Measurements from ENCODE around the gene AR.

DNA sequence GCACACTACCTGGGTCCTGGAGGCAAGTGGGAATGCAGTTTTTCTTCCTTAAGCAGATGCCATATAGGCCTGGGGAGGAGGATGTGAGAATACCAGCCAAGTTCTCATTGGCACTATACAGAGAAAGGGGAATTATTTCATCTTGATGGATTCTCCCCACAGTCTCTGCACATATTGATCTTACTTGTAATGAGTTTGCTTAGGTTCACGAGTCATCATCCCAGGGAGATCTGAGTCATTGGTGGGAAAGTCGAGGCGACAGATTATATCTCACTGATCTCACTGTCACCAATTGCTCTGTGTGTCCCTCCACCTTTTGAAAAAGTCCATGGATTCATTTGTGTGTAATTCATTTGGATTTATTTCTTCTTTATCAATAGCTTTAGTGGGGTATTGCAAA is 156.8 kb downstream of the AR start:
- TF ChIP-seq, protein P1, sequence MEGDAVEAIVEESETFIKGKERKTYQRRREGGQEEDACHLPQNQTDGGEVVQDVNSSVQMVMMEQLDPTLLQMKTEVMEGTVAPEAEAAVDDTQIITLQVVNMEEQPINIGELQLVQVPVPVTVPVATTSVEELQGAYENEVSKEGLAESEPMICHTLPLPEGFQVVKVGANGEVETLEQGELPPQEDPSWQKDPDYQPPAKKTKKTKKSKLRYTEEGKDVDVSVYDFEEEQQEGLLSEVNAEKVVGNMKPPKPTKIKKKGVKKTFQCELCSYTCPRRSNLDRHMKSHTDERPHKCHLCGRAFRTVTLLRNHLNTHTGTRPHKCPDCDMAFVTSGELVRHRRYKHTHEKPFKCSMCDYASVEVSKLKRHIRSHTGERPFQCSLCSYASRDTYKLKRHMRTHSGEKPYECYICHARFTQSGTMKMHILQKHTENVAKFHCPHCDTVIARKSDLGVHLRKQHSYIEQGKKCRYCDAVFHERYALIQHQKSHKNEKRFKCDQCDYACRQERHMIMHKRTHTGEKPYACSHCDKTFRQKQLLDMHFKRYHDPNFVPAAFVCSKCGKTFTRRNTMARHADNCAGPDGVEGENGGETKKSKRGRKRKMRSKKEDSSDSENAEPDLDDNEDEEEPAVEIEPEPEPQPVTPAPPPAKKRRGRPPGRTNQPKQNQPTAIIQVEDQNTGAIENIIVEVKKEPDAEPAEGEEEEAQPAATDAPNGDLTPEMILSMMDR (IDR thresholded peaks at IDR 0.05): no peak
- TF ChIP-seq EP300 (IDR thresholded peaks at IDR 0.05) (no peak), POLR2A (IDR thresholded peaks at IDR 0.05) (no peak)

Data from ovary (tissue), 3 donors.